Measurements from ENCODE around the gene AQP1.

- TF ChIP-seq POLR2A (IDR thresholded peaks at IDR 0.05; ENCODE audit: low read depth, low read length) (no peak), POLR2AphosphoS5 (IDR thresholded peaks at IDR 0.05; ENCODE audit: low read depth, low read length) (no peak)
Measured at GRCh38 chr7:30873207-30873606, 38.4 kb upstream of the AQP1 start.

Measured in GM12892 (cell line).